Urothelium cell line (cell line): ENCODE data around the gene TET3.

Source experiments
- DNase-seq: peaks from one replicate; pipeline ENCODE4 v3.0.0; 2011; ENCODE audit warnings: low spot score, mixed read lengths
- FAIRE-seq: peaks from 2 replicates; lab custom pipeline; 2011; peaks lifted over from hg19 to GRCh38; lab: Jason Lieb, UNC

Gene TET3

DNA sequence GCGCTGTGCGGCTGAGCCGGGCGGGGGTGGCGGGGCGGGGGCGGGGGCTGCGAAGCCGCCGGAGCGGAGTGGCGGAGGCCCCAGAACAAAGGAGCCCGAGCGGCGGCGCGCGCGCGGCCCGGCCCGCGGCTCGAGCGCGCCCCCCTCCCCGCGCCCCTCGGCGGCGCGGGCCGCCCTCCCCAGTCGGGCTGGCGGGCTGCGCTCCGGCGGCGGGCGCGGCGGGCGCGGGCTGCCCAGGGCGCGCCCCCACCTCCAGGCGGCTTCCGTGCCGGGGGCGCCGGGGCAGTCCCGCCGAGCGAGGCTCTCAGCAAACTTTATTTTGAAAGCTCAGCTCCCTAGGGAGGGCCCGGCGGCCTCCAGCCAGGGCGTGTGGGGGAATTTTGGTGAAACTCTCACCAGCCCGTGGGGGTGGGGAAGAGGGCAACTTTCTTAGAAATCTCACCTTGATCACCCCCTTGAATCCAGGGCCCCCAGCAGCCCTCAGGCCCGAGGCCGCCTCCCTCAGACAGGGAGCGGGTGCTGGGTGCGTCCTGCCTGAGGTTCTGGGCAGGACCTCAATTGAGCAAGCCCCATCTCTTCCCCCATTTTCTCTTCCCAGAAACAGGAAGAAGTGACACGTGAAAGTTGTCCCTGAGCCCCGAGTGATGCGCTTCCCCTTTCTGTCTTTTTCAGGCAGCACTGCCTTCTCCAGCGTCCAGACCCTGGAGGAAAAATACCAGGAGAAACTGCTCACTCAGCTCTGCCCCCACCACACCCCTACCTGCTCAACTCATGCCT is 786 bp downstream of the TET3 start:
- FAIRE-seq, result no peak
- peak; percentile 79 for DNase-seq

- FAIRE-seq (no peak), DNase-seq (no peak)
These were observed 1.5 kb downstream of the TET3 start for GRCh38 chr2:73986085-73986681.

- FAIRE-seq (no peak), DNase-seq (peak; percentile 63)
These were observed 2.6 kb downstream of the TET3 start for GRCh38 chr2:73987109-73987947.

DNA sequence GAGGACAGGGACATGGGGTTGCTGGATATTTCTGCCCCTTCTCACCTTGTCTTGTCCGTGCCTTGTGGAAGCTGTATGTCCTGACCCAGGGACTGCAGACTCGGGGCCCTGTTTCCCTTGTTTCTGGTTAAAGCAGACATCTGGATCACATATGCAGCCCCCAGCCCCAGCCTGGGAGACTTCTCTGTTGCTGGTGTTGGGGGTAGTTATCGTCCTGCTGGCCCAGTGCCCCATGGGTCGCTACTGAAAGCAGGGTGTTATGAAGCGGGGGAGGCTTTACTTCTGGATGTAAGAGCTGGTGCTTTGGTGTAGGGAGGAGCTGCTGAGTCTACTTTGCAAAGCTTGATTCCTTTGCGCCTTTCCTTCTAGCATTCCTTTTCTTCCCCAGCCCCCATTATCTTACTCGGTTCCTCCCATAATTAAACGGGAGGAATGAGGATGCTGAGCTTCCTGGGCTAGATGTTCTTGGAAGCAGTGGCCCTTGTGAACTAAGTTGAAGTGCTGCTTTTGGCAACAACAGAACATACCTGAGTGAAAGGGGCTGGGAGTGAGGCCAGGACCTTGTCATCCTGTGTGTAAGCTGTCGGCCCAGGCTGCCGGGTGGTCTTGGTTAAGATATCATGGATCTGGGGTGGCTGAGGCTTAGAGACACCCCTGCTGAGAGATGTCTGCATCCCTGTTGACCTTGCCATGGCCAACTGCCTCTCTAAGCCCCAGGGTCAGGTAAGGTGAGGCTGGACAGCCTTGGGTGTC is 3.4 kb downstream of the TET3 start:
- no peak for FAIRE-seq
- no peak for DNase-seq

DNA sequence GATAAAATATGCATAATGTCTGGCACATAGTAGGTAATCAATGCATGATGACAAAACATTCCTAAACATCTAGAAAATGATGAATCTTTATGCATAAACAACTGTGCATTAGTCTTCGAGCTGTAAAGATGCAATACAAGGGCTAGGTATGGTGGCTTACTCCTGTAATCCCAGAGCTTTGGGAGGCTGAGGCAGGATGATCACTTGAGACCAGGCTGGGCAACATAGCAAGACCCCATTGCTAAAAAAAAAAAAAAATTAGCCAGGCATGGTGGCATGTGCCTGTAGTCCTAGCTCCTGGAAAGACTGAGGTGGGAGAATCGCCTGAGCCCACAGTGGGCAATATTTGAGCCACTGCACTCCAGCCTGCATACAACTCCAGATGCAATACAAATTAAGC is 5.3 kb downstream of the TET3 start:
- FAIRE-seq, result no peak
- DNase-seq, result no peak

GRCh38 chr2:73990531-73990930 is 5.8 kb downstream of the TET3 start:
- FAIRE-seq, result no peak

DNA sequence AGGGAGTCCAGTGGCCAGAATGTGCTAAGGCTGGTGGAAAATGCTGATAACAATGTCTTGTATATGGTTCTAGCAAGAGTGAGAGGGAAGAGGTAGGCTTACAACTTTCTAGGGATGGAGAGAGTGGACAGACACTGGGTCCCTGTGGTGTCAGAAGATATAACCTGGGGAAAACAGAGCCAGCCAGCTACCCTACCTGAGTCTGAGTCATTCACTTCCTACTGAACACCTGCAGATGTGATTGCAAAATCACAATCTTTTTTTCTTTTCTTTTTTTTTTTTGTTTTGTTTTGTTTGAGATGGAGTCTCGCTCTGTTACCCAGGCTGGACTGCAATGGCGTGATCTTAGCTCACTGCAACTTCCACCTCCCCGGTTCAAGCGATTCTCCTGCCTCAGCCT is 7.3 kb downstream of the TET3 start:
- no peak for DNase-seq
- FAIRE-seq, result no peak

More at GRCh38 chr2:73990531-73990930, 5.8 kb downstream of the TET3 start:
- DNase-seq, result no peak

DNA sequence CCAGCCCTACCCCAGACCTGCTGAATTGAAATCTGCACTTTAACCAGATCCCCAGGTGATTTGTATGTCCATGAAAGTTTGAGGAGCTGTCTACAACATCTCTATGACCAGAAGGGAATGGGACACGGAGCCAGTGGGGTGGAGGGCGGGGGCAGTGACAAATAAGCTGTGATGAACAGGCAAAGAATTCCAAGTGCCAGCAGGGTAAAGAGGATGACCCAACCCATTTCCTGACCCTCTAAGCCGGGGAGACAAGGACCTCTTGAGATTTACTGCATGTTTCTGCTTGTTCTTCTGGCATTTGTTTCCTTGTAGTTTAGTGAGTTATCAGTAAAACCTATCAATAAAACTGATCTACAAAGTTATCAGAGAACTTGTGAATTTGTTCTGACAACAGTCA is 8.7 kb downstream of the TET3 start:
- FAIRE-seq, result no peak
- DNase-seq, result no peak

- DNase-seq (no peak), FAIRE-seq (no peak)
These were observed 9.1 kb downstream of the TET3 start for GRCh38 chr2:73993778-73994177.

- no peak for FAIRE-seq
- no peak for DNase-seq
These were observed 9.6 kb downstream of the TET3 start for GRCh38 chr2:73994178-73994831.

DNA sequence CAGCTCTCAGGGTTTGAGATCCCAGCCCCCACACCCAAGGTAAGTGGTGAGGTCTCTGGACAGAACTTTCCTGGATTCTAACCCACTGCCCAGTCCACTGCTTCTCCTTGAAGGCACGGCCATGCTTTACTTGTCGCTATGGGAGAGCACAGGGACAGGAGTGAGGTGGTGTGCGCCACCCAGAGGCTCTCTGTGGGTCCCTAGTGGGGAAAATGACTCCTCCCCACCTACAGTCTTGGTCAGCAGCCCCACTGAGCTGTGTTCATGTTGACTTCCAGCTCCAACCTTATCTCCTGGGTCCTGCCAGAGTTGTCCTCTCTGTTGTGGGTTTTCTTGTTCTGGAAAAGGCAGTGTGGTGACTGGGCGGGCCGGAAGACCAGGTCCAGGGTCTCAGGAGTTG is 11.1 kb downstream of the TET3 start:
- DNase-seq, result no peak
- no peak for FAIRE-seq

DNA sequence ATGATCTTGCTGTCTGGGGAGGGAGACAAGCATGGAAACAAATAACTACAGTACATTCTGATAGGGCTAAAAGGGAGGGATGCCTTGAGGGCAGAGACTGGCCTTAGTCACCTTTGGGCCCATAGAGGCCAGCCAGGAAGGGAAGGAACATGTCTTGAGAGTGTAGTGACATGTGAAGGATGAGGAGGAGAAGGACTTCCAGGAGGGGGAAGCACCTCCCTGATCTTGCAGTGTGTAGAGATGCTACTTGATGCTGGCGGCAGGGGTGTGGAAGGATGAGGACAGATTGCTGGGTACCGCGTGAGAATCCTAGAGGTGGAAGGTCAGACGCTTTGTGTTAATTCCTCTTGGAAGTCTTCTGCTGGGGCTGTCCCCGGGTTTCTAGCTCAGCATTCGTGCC is 13.1 kb downstream of the TET3 start:
- DNase-seq (no peak), FAIRE-seq (no peak)

DNA sequence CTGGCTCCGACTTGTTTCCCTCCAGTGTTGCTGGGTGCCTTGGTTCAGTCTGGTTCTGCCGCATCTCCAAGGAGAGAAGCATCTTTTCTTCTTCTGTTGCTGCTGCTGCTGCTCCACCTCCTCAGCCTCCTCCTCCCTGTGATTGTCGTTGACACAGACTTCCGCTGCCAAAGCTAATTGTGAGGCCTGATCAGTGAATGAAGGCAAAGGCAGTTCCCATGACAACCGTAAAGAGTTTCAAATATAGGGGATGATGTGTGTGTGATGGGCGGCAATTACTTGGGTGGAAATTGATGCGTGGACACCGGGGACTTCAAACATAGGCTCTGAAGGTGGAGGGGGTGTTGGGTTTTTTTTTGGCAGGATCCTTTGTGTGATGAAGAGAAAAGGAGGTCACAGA is 13.7 kb downstream of the TET3 start:
- DNase-seq (no peak), FAIRE-seq (peak; percentile 75)

GRCh38 chr2:73998933-73999332 is 14.2 kb downstream of the TET3 start:
- DNase-seq (no peak), FAIRE-seq (peak; percentile 20)

DNA sequence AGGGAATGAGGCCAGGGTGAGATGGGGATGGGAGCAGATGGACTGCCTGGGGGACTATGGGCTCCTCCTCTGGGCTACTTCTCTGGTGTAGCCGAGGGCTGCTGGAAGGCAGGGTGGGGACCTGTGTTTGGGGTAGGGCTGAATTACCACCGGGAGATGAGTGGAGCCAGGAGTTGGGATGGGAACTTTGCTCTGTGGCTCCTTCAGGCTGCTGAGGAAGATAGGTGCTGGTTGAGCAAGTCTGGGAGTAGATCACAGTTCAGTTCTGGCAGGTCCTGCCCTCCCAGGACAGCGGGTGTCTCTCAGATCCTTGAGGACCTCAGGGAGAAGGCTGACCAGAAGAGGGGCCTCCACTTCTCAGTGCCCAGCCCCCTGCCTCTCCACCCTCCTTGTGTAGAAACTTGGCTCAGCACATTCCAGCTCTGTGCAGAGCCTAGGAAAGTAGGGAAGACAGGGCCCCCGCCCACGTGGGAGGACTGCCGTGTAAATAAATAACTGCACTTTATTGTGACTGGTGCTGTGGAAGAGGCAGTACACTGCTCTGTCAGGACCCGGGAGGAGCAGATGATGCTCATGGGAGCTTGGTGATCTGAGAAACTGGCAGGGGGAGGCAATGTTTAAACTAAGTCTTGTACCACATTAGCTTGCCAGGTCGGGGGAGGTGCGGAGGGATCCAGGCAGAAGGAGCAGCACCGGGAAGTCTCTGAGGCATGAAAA is 15.3 kb downstream of the TET3 start:
- FAIRE-seq, result no peak
- DNase-seq, result no peak

GRCh38 chr2:74000666-74001065 is 16.0 kb downstream of the TET3 start:
- DNase-seq, result no peak
- FAIRE-seq, result no peak

- FAIRE-seq, result no peak
- no peak for DNase-seq
These were observed 16.4 kb downstream of the TET3 start for GRCh38 chr2:74001121-74001520.

- DNase-seq (no peak), FAIRE-seq (no peak)
These were observed 17.2 kb downstream of the TET3 start for GRCh38 chr2:74001781-74002504.
